ENCODE measurements around the gene ATM.

- TF ChIP-seq, protein P1, sequence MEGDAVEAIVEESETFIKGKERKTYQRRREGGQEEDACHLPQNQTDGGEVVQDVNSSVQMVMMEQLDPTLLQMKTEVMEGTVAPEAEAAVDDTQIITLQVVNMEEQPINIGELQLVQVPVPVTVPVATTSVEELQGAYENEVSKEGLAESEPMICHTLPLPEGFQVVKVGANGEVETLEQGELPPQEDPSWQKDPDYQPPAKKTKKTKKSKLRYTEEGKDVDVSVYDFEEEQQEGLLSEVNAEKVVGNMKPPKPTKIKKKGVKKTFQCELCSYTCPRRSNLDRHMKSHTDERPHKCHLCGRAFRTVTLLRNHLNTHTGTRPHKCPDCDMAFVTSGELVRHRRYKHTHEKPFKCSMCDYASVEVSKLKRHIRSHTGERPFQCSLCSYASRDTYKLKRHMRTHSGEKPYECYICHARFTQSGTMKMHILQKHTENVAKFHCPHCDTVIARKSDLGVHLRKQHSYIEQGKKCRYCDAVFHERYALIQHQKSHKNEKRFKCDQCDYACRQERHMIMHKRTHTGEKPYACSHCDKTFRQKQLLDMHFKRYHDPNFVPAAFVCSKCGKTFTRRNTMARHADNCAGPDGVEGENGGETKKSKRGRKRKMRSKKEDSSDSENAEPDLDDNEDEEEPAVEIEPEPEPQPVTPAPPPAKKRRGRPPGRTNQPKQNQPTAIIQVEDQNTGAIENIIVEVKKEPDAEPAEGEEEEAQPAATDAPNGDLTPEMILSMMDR (IDR thresholded peaks at IDR 0.05): no peak
- TF ChIP-seq POLR2A (IDR thresholded peaks at IDR 0.05): no peak
Observed at GRCh38 chr11:108226036-108226435, 3.2 kb downstream of the ATM start.

Data from Peyer's patch (tissue), 4 donors.